Measurements from ENCODE around the gene C20orf204. TPM values are rescaled to one million over a fixed set of nuclear protein-coding genes. Genes with fewer than 3 reads are reported as not detected.

Gene C20orf204, protein sequence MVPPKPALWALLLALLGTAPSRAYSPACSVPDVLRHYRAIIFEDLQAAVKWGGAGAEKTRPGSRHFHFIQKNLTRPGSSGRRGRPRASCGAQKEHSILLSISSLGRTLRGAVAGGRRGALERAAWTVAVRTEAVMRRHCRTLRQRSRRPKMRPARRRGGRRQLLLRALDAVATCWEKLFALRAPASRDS
- 0.75 and 1.1 TPM in 2 replicates for total RNA-seq

DNA sequence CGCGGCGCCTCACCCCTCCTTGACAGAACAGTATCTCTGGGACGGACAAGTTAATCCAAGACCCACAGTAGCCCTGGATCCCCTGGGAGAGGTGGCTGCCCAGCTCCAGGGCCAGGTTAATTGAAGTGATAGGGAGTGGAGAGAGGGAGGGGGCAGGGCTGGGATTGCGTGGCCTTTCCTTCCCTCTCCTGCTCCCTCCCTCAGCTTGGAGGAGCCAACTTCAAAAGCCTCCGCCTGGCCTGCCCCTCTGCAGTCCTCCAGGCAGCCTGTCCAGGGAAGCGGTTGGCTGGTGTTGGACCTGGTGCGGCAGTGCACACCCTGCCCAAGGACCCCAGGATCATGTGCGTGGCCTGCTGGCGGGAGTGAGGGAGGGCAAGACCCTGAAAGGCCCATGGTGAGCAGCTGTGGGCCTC is at the start of gene C20orf204:
Gene C20orf204, plus strand, starts transcription at position 250 of the 413 bp plus-strand sequence. Its CDS starts 142 bp downstream, at position 392.

DNA sequence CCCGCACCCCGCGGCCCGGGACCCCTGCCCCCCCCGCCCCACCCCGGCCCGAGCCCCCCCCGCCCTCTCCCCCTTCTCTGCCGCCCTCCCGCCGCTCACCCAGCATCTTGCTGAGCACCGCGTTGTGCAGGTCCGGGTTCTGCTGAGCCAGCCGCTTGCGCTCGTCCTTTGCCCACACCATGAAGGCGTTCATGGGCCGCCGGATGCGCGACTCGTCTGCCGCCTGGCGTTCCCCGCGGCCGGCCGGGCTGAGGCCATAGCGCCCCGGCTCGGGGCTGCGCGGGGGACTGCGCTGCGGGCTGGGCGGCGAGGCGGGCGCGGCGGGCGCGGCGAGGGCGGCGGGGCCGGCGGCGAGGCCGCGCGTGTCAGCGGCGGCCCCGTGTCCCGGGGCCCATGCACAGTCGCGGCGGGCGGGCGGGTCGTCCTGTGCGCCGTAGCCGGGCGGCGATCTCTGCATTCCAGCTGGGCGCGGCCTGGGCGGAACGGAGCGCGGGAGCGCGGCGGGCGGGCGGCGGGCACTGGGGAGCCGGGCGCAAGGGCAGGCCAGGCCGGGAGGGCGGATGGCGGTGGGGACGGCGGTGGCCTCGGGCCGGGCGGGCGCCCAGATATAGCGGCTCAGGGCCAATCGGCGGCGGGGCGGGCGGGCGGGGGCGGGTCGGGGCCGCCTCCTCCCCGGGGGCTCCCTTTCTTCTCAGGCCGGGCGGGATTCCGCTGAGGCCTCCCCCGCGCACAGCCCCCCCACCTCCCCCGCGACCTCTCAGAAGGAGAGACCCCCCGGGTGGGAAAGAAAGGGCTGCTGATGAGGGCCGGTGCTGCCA is 13.3 kb downstream of the C20orf204 start, which contains the start of gene SOX18:
Gene SOX18, minus strand, starts transcription at position 580 of the 818 bp plus-strand sequence. Its CDS starts 123 bp downstream, at position 457.

DNA sequence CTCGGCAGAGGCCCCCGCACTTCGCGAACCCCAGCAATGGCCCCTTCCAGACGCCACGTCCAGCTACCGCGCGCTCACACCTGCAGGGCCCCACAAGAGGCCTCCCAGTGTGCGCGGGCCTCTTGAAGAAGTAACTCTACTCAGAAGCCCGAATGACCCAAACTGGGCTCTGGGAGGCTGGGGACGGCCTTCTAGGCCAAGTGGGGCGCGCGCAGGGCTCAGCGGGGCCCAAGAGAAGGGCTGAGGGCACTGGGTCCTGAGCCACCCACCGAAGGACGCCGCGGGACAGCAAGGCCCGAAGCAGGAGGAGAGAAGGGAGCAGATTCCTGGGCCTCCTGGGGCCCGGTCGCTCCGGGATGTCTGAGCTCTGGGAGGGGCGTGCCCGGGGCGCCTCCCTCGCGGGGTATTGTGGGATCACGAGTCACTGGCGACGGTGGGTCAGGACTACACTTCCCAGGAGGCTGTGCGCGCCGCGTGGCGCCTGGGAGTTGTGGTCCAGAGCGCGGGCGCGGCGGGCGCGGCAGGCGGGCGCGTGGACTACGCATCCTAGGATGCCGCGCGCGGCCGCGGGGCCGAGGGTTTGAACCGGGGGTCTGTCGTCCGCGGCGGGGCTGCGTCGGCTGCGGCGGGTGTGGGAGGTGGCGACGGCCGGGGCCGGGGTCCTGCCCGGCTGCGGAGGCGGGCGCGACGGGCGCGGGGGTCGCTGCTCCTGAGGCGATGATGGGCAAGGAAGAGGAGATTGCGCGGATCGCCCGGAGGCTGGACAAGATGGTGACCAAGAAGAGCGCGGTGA is 26.8 kb downstream of the C20orf204 start, which contains the start of gene TCEA2:
Gene TCEA2, plus strand, starts transcription at position 603 of the 793 bp plus-strand sequence. Its CDS starts 115 bp downstream, at position 718.

DNA sequence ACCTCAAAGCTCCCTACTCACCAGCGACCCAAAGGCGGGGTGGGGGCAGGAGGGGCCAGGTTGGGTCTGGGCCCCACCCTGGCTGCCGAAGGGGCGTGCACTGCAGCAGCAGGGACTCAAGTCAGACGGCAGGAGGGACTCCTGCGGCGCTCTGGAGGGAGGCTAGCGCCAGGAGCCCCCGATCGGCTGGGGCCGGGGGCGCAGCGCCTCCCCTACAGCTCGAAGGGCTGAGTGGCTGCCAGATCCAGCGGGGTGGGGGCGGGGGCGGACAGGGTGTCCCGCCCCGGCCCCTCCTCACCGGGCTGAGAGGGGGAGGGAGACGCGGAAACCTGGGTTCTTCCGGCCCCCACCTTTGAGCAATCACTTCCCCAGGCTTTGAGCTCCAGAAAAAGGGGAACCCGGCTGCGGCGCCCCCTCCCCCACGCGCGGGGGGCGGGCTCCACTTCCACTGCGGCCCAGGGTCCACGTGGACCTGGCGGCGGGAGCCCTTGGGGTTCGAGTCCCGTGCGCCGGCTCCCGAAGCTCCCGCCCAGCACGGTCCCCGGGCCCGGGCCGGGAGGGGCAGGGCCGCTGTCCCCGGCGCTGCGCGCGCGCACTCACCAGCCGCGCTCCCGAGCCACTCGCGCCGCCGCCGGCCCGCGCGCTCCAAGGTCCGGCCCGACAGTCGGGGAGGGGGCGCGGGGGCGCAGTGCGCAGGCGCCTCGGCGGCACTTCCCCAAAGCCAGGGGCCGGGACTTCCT is 43.5 kb downstream of the C20orf204 start, which contains the start of gene RGS19:
Gene RGS19, minus strand, starts transcription at position 246 of the 740 bp plus-strand sequence. CDS start 2,632 bp downstream, outside the sequence.

DNA sequence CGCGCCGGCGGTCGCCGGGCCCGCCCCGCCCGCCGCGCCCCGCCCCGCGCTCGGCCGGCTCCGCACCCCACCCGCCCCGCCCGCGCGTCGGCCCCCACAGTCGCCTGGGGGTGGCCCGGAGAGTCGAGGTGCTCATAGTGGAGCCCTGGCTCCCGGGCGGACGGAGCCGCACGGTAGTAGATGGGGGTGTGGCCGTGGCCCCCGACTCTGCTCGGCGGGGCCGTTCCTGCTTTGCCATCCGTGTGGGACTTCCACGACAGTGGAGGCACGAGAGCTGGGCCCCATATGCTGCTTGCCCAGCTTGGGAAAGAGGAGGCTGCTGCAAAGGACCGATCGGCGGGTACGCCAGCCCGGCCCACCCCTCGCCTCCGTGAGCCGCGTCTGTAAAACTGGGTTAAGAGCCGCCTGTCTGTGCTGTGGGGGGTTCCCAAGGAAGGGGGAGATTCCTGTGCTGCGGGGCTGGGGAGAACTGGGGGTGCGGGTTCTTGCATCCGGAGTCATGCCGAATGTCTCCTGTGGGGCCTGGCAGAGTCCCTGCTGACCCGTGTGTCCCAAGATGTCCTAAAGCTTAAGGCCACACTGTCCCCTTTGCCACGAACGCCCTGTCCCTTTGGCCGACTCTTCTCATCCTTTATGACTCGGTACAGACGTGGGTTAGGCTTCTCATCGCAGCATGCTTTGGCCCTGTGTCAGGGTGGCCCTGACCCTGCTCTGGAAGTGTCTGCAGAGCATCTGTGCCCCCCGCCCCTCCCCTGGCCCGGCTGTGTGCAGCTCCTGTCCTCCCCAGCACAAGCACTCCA is 44.2 kb downstream of the C20orf204 start, which contains the start of gene OPRL1:
Gene OPRL1, plus strand, starts transcription at position 70 of the 800 bp plus-strand sequence. CDS start 12,639 bp downstream, outside the sequence.

DNA sequence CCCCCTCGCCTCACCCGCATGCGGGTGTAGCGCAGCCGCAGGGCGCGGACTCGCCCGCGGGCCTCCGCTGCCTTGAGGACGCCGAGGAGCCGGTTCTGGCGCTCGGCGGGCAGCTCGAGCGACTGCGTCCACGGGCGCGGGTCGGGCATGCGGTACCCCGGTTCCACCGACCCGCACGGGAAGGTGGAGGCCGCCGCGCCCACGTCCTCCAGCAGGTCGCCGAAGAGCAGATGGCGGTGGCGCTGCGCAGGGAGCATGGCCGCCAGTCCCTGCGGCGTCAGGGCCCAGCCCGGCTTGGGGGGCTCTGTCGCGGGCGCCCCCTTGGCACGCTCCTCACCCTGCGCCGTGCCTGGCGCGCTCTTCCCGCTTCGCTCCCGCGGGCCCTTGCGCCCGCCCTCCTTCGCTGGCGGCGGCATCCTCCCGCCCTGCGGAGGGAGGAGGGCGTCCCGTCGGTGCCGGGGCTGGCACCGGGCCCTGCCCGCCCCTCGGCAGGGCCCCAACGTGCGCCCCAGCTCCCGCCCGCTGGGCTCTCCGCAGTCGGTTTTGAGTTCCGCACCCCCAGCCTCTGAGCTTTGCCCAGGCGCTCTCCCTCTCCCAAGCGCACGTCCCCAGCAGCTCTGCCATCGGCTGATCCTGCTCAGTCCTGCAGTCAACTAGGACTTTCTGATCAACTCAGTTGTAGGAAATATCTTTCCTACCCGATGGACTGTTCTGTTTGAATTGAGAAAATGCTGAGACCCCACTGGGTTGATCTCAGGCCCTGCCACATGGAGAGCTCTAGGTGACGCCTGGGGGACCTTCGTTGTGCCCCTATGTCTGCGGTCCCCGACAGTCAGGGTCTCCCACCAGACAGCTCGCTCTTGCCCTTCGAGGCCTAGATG is 48.1 kb downstream of the C20orf204 start, which contains the start of gene LKAAEAR1:
Gene LKAAEAR1, minus strand, starts transcription at position 595 of the 881 bp plus-strand sequence. Its CDS starts 179 bp downstream, at position 416.

Other genes starting within 250 kb of the C20orf204 start
- gene ZBTB46, start 204.9 kb upstream of the C20orf204 start, total RNA-seq, result 1.9 and 3.3 TPM in 2 replicates
- gene ABHD16B, start 174.7 kb upstream of the C20orf204 start, total RNA-seq, result not detected in 2 replicates
- gene TPD52L2, start 170.9 kb upstream of the C20orf204 start, total RNA-seq, result 139 and 147 TPM in 2 replicates
- gene DNAJC5, start 141.1 kb upstream of the C20orf204 start, total RNA-seq, result 61.3 and 81.0 TPM in 2 replicates
- 15.7 and 19.2 TPM in 2 replicates for gene UCKL1, start 79.8 kb upstream of the C20orf204 start, total RNA-seq
- gene ZNF512B, start 66.3 kb upstream of the C20orf204 start, total RNA-seq, result 7.0 and 7.2 TPM in 2 replicates
- 1.2 and 1.4 TPM in 2 replicates for gene SAMD10, start 56.5 kb upstream of the C20orf204 start, total RNA-seq
- 80.3 and 82.0 TPM in 2 replicates for gene PRPF6, start 55.0 kb upstream of the C20orf204 start, total RNA-seq
- 0.56 and 0.66 TPM in 2 replicates for gene SOX18, start 13.5 kb downstream of the C20orf204 start, total RNA-seq
- gene TCEA2, start 27.0 kb downstream of the C20orf204 start, total RNA-seq, result 28.1 and 29.8 TPM in 2 replicates
- gene RGS19, start 43.3 kb downstream of the C20orf204 start, total RNA-seq, result 5.7 and 8.0 TPM in 2 replicates
- gene OPRL1, start 43.9 kb downstream of the C20orf204 start, total RNA-seq, result 0.40 and 1.4 TPM in 2 replicates
- not detected in 2 replicates for gene LKAAEAR1, start 48.2 kb downstream of the C20orf204 start, total RNA-seq
- not detected in 2 replicates for gene NPBWR2, start 71.4 kb downstream of the C20orf204 start, total RNA-seq
- not detected in 2 replicates for gene MYT1, start 128.3 kb downstream of the C20orf204 start, total RNA-seq
- gene PCMTD2, start 219.6 kb downstream of the C20orf204 start, total RNA-seq, result 37.7 and 53.3 TPM in 2 replicates

All from aortic smooth muscle cell (primary cell).